Measurements from ENCODE around the gene PABPN1.
"Not testable (repeated sequence)": the region's sequence is repeated elsewhere in the genome, so short reads cannot be mapped to it uniquely, and the experiment has no call there.

The PABPN1 gene

GRCh38 chr14:23320584-23321571 is at the start of gene PABPN1:
TSS of gene PABPN1 (plus strand) at chr14:23321457. CDS start at chr14:23321470, 13 bp downstream.
- peak; percentile 100 for DNase-seq

- DNase-seq: no peak
Measured at GRCh38 chr14:23275412-23275811, 45.8 kb upstream of the PABPN1 start.

GRCh38 chr14:23277189-23277588 is 44.1 kb upstream of the PABPN1 start:
- no peak for DNase-seq

GRCh38 chr14:23277928-23278327 is 43.3 kb upstream of the PABPN1 start:
- DNase-seq: not testable (repeated sequence)

- DNase-seq: no peak
Measured at GRCh38 chr14:23281247-23281646, 40.0 kb upstream of the PABPN1 start.

GRCh38 chr14:23284654-23285529 is 36.4 kb upstream of the PABPN1 start:
- DNase-seq: no peak

GRCh38 chr14:23285530-23286019 is 35.7 kb upstream of the PABPN1 start:
- DNase-seq: no peak

GRCh38 chr14:23286020-23286901 is 35.0 kb upstream of the PABPN1 start, which contains the start of gene HOMEZ:
TSS of gene HOMEZ (minus strand) at chr14:23286132. CDS start at chr14:23285952, 180 bp downstream.
- peak; percentile 99 for DNase-seq

- no peak for DNase-seq
Measured at GRCh38 chr14:23286902-23287479, 34.3 kb upstream of the PABPN1 start.

- no peak for DNase-seq
Measured at GRCh38 chr14:23294734-23295561, 26.3 kb upstream of the PABPN1 start.

GRCh38 chr14:23296012-23296777 is 25.1 kb upstream of the PABPN1 start:
- no peak for DNase-seq

GRCh38 chr14:23297096-23297495 is 24.2 kb upstream of the PABPN1 start:
- no peak for DNase-seq

- DNase-seq: no peak
Measured at GRCh38 chr14:23297611-23298277, 23.5 kb upstream of the PABPN1 start.

GRCh38 chr14:23299211-23299957 is 21.9 kb upstream of the PABPN1 start:
- peak; percentile 30 for DNase-seq

GRCh38 chr14:23299986-23300686 is 21.1 kb upstream of the PABPN1 start:
- DNase-seq: no peak

GRCh38 chr14:23300687-23301223 is 20.5 kb upstream of the PABPN1 start:
- peak; percentile 38 for DNase-seq

- DNase-seq: peak; percentile 98
Measured at GRCh38 chr14:23301288-23301968, 19.8 kb upstream of the PABPN1 start.
